Measurements from ENCODE around the gene ANKRD22. TPM values are rescaled to one million over a fixed set of nuclear protein-coding genes. Genes with fewer than 3 reads are reported as not detected.

The ANKRD22 gene
- total and polyA plus RNA-seq, 4 donors: 0.38 to 1.0 (median 0.43) TPM

DNA sequence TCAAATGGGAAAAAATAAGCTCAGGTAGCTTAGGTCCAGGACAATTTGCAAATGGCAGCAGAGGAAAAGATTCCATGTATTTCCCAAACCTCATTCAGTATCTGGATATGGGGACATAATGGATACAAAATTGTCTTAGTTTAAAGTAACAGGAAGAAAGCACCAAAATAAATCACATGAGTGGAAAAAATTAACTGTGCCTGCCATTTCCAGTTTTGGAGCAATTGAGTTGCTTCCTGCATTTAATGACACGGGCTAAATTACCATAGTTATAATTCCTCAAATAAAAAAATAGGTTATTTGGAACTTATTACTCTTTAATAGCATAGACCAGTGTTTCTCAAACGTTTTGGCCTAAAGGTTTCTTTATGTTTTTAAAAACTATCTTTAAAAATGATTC lies 22.1 kb upstream of the ANKRD22 start:
- WGBS: 60% methylated on average over 2 of the region's 2 CpGs
- Histone ChIP-seq H3K27me3 (ENCODE audit: control insufficient read depth in 4 of 4, insufficient read depth in 4 of 4, low read length in 3 of 4) (no peaks in the 10 kb centered on the region), H3K36me3 (ENCODE audit: control insufficient read depth in 4 of 4, insufficient read depth in 3 of 4, low read depth in 1 of 4, low read length in 3 of 4) (no peaks in the 10 kb centered on the region), H3K9me3 (ENCODE audit: control insufficient read depth in 4 of 4, low read length in 3 of 4) (no peaks in the 10 kb centered on the region), H3K4me1 (ENCODE audit: control insufficient read depth in 4 of 4, insufficient read depth in 4 of 4, low read length in 3 of 4) (no peaks in the 10 kb centered on the region), H3K4me3 (ENCODE audit: low read depth in 1 of 3, low read length in 3 of 3) (no peak overlapping the region), H3K27ac (ENCODE audit: low read depth in 1 of 2, low read length in 2 of 2) (no peak overlapping the region), H3K9ac (ENCODE audit: low read depth in 1 of 2, low read length in 2 of 2) (no peak overlapping the region)
- no peak for TF ChIP-seq HNF4A (conservative IDR thresholded peaks at IDR 0.05)
- DNase-seq (ENCODE audit: low spot score): no peak

- no peaks in the 10 kb centered on the region for H3K9me3 ChIP-seq (ENCODE audit: control insufficient read depth in 4 of 4, low read length in 3 of 4)
- H3K36me3 ChIP-seq (ENCODE audit: control insufficient read depth in 4 of 4, insufficient read depth in 3 of 4, low read depth in 1 of 4, low read length in 3 of 4): no peaks in the 10 kb centered on the region
- peaks cover 0 to 3% (median 0%) of the 10 kb centered on the region in 4 donors for H3K4me1 ChIP-seq (ENCODE audit: control insufficient read depth in 4 of 4, insufficient read depth in 4 of 4, low read length in 3 of 4)
- no peaks in the 10 kb centered on the region for H3K27me3 ChIP-seq (ENCODE audit: control insufficient read depth in 4 of 4, insufficient read depth in 4 of 4, low read length in 3 of 4)
- DNase-seq (ENCODE audit: low spot score): no peak
- H3K27ac ChIP-seq (ENCODE audit: low read depth in 1 of 2, low read length in 2 of 2): no peak overlapping the region
- TF ChIP-seq RAD21 (IDR thresholded peaks at IDR 0.05) (no peak), SP1 (IDR thresholded peaks at IDR 0.05) (no peak), HNF4G (IDR thresholded peaks at IDR 0.05) (no peak), HNF4A (conservative IDR thresholded peaks at IDR 0.05) (no peak), GABPA (IDR thresholded peaks at IDR 0.05 in 1 of 2, conservative IDR thresholded peaks at IDR 0.05 in 1 of 2) (no peak), NR2F2 (IDR thresholded peaks at IDR 0.05) (no peak)
- H3K4me3 ChIP-seq (ENCODE audit: low read depth in 1 of 3, low read length in 3 of 3): no peak overlapping the region
- H3K9ac ChIP-seq (ENCODE audit: low read depth in 1 of 2, low read length in 2 of 2): no peak overlapping the region
Measured at GRCh38 chr10:88870089-88870488, 18.4 kb upstream of the ANKRD22 start.

GRCh38 chr10:88866454-88866853 lies 14.8 kb upstream of the ANKRD22 start:
- peaks cover 0 to 4% (median 0%) of the 10 kb centered on the region in 4 donors for H3K4me1 ChIP-seq (ENCODE audit: control insufficient read depth in 4 of 4, insufficient read depth in 4 of 4, low read length in 3 of 4)
- no peak for TF ChIP-seq RAD21 (IDR thresholded peaks at IDR 0.05)
- TF ChIP-seq, protein P1, sequence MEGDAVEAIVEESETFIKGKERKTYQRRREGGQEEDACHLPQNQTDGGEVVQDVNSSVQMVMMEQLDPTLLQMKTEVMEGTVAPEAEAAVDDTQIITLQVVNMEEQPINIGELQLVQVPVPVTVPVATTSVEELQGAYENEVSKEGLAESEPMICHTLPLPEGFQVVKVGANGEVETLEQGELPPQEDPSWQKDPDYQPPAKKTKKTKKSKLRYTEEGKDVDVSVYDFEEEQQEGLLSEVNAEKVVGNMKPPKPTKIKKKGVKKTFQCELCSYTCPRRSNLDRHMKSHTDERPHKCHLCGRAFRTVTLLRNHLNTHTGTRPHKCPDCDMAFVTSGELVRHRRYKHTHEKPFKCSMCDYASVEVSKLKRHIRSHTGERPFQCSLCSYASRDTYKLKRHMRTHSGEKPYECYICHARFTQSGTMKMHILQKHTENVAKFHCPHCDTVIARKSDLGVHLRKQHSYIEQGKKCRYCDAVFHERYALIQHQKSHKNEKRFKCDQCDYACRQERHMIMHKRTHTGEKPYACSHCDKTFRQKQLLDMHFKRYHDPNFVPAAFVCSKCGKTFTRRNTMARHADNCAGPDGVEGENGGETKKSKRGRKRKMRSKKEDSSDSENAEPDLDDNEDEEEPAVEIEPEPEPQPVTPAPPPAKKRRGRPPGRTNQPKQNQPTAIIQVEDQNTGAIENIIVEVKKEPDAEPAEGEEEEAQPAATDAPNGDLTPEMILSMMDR (IDR thresholded peaks at IDR 0.05; ENCODE audit: low read depth, low read length, missing input control): no peak
- no peak overlapping the region for H3K27ac ChIP-seq (ENCODE audit: low read depth in 1 of 2, low read length in 2 of 2)
- no peak overlapping the region for H3K4me3 ChIP-seq (ENCODE audit: low read depth in 1 of 3, low read length in 3 of 3)
- no peak for DNase-seq (ENCODE audit: low spot score)
- H3K36me3 ChIP-seq (ENCODE audit: control insufficient read depth in 4 of 4, insufficient read depth in 3 of 4, low read depth in 1 of 4, low read length in 3 of 4): no peaks in the 10 kb centered on the region
- H3K27me3 ChIP-seq (ENCODE audit: control insufficient read depth in 4 of 4, insufficient read depth in 4 of 4, low read length in 3 of 4): no peaks in the 10 kb centered on the region
- H3K9ac ChIP-seq (ENCODE audit: low read depth in 1 of 2, low read length in 2 of 2): no peak overlapping the region
- WGBS: 98% methylated on average over 2 of the region's 2 CpGs
- no peaks in the 10 kb centered on the region for H3K9me3 ChIP-seq (ENCODE audit: control insufficient read depth in 4 of 4, low read length in 3 of 4)

DNA sequence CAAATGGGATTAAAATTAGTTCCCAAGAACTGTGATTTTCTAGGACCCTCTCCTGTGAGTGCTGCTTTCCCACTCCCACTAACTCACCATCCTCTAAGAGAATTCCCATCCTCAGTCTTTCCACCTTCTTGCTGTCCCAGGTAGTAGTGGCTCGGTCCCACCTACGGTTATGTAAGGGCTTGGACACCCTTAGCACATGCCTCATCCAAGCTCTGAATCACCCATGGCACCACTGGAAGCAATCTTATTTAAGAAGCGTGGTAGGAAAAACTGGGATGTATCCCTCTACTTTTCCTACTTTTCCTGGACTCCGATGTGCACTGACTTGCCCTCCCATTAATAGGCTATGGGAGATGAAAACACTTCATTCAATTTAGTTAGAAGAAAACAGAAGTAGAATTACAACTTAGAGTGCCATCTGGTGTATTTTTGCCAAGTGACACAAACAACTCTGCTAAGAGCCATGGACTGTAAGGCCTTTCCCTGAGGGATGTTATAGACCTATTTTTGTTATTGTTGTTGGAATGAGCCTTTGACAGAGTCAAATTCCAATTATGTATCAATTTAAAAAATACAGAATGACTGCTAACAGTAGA lies 13.7 kb upstream of the ANKRD22 start:
- H3K27me3 ChIP-seq (ENCODE audit: control insufficient read depth in 4 of 4, insufficient read depth in 4 of 4, low read length in 3 of 4): no peaks in the 10 kb centered on the region
- peaks cover 0 to 4% (median 0%) of the 10 kb centered on the region in 4 donors for H3K4me1 ChIP-seq (ENCODE audit: control insufficient read depth in 4 of 4, insufficient read depth in 4 of 4, low read length in 3 of 4)
- no peak overlapping the region for H3K9ac ChIP-seq (ENCODE audit: low read depth in 1 of 2, low read length in 2 of 2)
- 67% methylated on average over 4 of the region's 4 CpGs for WGBS
- TF ChIP-seq, protein P1 (IDR thresholded peaks at IDR 0.05; ENCODE audit: low read depth, low read length, missing input control): peak; percentile 65
- TF ChIP-seq ZBTB33 (IDR thresholded peaks at IDR 0.05): no peak
- peak; percentile 90 to 91 for TF ChIP-seq RAD21 (IDR thresholded peaks at IDR 0.05)
- TF ChIP-seq HNF4A (conservative IDR thresholded peaks at IDR 0.05): no peak
- no peak overlapping the region for H3K27ac ChIP-seq (ENCODE audit: low read depth in 1 of 2, low read length in 2 of 2)
- no peak overlapping the region for H3K4me3 ChIP-seq (ENCODE audit: low read depth in 1 of 3, low read length in 3 of 3)
- DNase-seq (ENCODE audit: low spot score): no peak
- no peaks in the 10 kb centered on the region for H3K36me3 ChIP-seq (ENCODE audit: control insufficient read depth in 4 of 4, insufficient read depth in 3 of 4, low read depth in 1 of 4, low read length in 3 of 4)
- no peaks in the 10 kb centered on the region for H3K9me3 ChIP-seq (ENCODE audit: control insufficient read depth in 4 of 4, low read length in 3 of 4)

Measured in liver (tissue), 9 donors.